ENCODE data around the gene U2AF2. TPM values are rescaled to one million over a fixed set of nuclear protein-coding genes. Genes with fewer than 3 reads are reported as not detected.

The U2AF2 gene
- total and polyA plus RNA-seq, 9 of the 15 experiments (the other 6 are each of a cell fraction or from before 2014, with no cell fraction given) = 3.0 to 331 (median 157) TPM

DNA sequence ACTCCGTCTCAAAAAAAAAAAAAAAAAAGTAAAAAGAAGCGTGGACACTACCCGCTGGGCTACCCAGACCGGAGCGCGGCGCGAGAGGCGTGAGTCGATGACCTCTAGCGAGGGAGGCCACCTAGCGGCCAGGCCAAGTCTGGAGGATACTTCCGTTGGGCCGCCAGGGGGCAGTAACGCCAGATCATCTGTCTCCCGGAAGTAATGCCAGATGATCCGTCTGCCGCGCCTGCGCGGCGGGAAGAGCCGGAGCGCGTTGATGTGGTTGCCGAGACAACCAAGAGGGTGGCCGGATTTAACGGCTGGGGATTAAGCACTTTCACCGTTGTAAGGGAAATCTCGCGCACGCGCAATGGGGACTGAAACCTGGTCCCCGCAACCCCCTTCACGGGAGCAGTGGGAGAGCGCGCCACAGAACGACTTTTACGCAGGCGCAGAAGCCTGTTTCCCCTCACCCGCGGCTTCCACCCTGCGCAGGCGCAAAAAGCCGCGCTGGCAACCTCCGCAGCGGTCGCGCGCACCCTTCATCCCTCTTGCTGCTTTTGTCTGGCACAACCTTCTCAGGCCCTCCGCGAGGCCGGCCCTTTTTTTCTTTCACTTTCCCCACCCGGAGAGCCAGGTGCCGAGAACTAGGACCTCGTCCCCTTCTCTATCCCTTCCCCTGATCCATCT lies 1.0 kb upstream of the U2AF2 start (continued):
- no peak for TF ChIP-seq ZNF445 (CRISPR knock-in tag; IDR thresholded peaks at IDR 0.05; ENCODE audit: low read depth)
- no peak for TF ChIP-seq ZNF253 (CRISPR knock-in tag; conservative IDR thresholded peaks at IDR 0.05)
- no peak for TF ChIP-seq NFXL1 (CRISPR knock-in tag; IDR thresholded peaks at IDR 0.05)
- TF ChIP-seq OTX1 (CRISPR knock-in tag; IDR thresholded peaks at IDR 0.05) = peak; percentile 80
- TF ChIP-seq ZNF232 (CRISPR knock-in tag; IDR thresholded peaks at IDR 0.05) = no peak
- no peak for TF ChIP-seq BCL6 (CRISPR knock-in tag; IDR thresholded peaks at IDR 0.05)
- TF ChIP-seq RBM34 (IDR thresholded peaks at IDR 0.05; ENCODE audit: borderline replicate concordance, insufficient read depth, low read length) = no peak
- TF ChIP-seq, protein P1, sequence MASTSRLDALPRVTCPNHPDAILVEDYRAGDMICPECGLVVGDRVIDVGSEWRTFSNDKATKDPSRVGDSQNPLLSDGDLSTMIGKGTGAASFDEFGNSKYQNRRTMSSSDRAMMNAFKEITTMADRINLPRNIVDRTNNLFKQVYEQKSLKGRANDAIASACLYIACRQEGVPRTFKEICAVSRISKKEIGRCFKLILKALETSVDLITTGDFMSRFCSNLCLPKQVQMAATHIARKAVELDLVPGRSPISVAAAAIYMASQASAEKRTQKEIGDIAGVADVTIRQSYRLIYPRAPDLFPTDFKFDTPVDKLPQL (IDR thresholded peaks at IDR 0.05; ENCODE audit: extremely low read depth, insufficient read length) = no peak
- no peak for TF ChIP-seq ZC3H8 (IDR thresholded peaks at IDR 0.05)
- no peak for TF ChIP-seq GATAD2B (IDR thresholded peaks at IDR 0.05; ENCODE audit: borderline replicate concordance)
- no peak for TF ChIP-seq SMARCC2 (IDR thresholded peaks at IDR 0.05; ENCODE audit: low read depth)
- TF ChIP-seq GATA2 (CRISPR knock-in tag; IDR thresholded peaks at IDR 0.05) = no peak
- peak; percentile 66; the same call in 1 of the 2 replicates for TF ChIP-seq DMBX1 (CRISPR knock-in tag; IDR thresholded peaks at IDR 0.05; ENCODE audit: borderline replicate concordance)
- no peak for TF ChIP-seq EZH2 (IDR thresholded peaks at IDR 0.05; ENCODE audit: borderline replicate concordance, low read depth, low read length)
- no peak for TF ChIP-seq NELFE (IDR thresholded peaks at IDR 0.05; ENCODE audit: insufficient read depth, insufficient read length)
- peak; percentile 85 for TF ChIP-seq POLR2G (IDR thresholded peaks at IDR 0.05; ENCODE audit: low read depth, low read length)
- no peak for TF ChIP-seq NFATC3 (IDR thresholded peaks at IDR 0.05)
- TF ChIP-seq SETDB1 (IDR thresholded peaks at IDR 0.05; ENCODE audit: low read length) = no peak
- peak; percentile 15 for TF ChIP-seq KDM5B (IDR thresholded peaks at IDR 0.05; ENCODE audit: insufficient replicate concordance, low read depth, low read length)
- no peak for TF ChIP-seq MCM5 (IDR thresholded peaks at IDR 0.05; ENCODE audit: low read depth)
- peak; percentile 84 for TF ChIP-seq BRD9 (IDR thresholded peaks at IDR 0.05; ENCODE audit: low read depth, partially characterized antibody)
- no peak for TF ChIP-seq ZNF324 (CRISPR knock-in tag; IDR thresholded peaks at IDR 0.05)
- TF ChIP-seq MAFK (IDR thresholded peaks at IDR 0.05; ENCODE audit: low read length) = no peak
- no peak for TF ChIP-seq ZNF311 (CRISPR knock-in tag; IDR thresholded peaks at IDR 0.05)
- no peak for TF ChIP-seq FUS (optimal IDR thresholded peaks at IDR 0.05; ENCODE audit: low read depth, low read length)
- peak; percentile 100 for TF ChIP-seq KAT2B (IDR thresholded peaks at IDR 0.05; ENCODE audit: low read depth, low read length)
- TF ChIP-seq, protein P2, sequence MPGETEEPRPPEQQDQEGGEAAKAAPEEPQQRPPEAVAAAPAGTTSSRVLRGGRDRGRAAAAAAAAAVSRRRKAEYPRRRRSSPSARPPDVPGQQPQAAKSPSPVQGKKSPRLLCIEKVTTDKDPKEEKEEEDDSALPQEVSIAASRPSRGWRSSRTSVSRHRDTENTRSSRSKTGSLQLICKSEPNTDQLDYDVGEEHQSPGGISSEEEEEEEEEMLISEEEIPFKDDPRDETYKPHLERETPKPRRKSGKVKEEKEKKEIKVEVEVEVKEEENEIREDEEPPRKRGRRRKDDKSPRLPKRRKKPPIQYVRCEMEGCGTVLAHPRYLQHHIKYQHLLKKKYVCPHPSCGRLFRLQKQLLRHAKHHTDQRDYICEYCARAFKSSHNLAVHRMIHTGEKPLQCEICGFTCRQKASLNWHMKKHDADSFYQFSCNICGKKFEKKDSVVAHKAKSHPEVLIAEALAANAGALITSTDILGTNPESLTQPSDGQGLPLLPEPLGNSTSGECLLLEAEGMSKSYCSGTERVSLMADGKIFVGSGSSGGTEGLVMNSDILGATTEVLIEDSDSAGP (CRISPR knock-in tag; IDR thresholded peaks at IDR 0.05) = no peak
- no peak for TF ChIP-seq TAF1 (IDR thresholded peaks at IDR 0.05; ENCODE audit: control insufficient read depth, extremely low read depth, insufficient read depth, low read length, severe bottlenecking)

Data from K562 (cell line).